SK-N-MC (cell line): ENCODE data around the gene SGPP2.

ENCODE experiments used
- EZH2 ChIP-seq: fragments of 200-600 bp; sonication (generic); IDR thresholded peaks from one replicate; pipeline ENCODE4 v1.6.1; 2017; ENCODE audit warnings: antibody characterized with exemption
- FOXP2 ChIP-seq: optimal IDR thresholded peaks from 2 replicates; pipeline ENCODE3; 2011; ENCODE audit warnings: mild to moderate bottlenecking, moderate library complexity; ENCODE audit not compliant: insufficient read depth; ENCODE audit errors: extremely low read length, control extremely low read depth
- POLR2AphosphoS5 ChIP-seq: IDR thresholded peaks from 2 replicates; pipeline ENCODE4 v1.6.1; 2012; ENCODE audit warnings: mild to moderate bottlenecking, low read depth, low read length, borderline replicate concordance

- TF ChIP-seq EZH2 (no peak), POLR2AphosphoS5 (no peak), FOXP2 (no peak)
These were observed 96.8 kb downstream of the SGPP2 start for GRCh38 chr2:222521099-222521498.
